OCI-LY1 (cell line): Measurements from ENCODE around the gene ADH1B.
"Not testable (repeated sequence)": the region's sequence is repeated elsewhere in the genome, so short reads cannot be mapped to it uniquely, and the experiment has no call there.

ENCODE experiments used
- H2AFZ ChIP-seq: fragments of 200-600 bp; sonication (generic), shearing (Covaris generic); 2 replicates; pipeline ENCODE4 v1.6.0; 2014; ENCODE audit warnings: antibody characterized with exemption, mild to moderate bottlenecking, low read length
- H3F3A ChIP-seq: fragments of 200-600 bp; sonication (generic), shearing (Covaris generic); 2 replicates; pipeline ENCODE4 v1.6.0; 2014; ENCODE audit warnings: mild to moderate bottlenecking, antibody characterized with exemption, low read length, moderate library complexity; ENCODE audit not compliant: insufficient read depth
- H3K27ac ChIP-seq: fragments of 200-600 bp; sonication (generic); 2 replicates; pipeline ENCODE4 v1.5.1; 2014; ENCODE audit warnings: low read length, mixed run types, mild to moderate bottlenecking, low read depth; ENCODE audit not compliant: poor library complexity, severe bottlenecking
- H3K27me3 ChIP-seq: fragments of 200-600 bp; sonication (generic); 2 replicates; pipeline ENCODE4 v1.6.0; 2014; ENCODE audit warnings: antibody characterized with exemption, mild to moderate bottlenecking, low read length, moderate library complexity; ENCODE audit not compliant: insufficient read depth
- H3K36me3 ChIP-seq: fragments of 200-600 bp; sonication (generic); 2 replicates; pipeline ENCODE4 v1.6.1; 2014; ENCODE audit warnings: mild to moderate bottlenecking, antibody characterized with exemption, low read length, moderate library complexity, mixed read lengths; ENCODE audit not compliant: insufficient read depth
- H3K4me1 ChIP-seq: fragments of 200-600 bp; sonication (generic); 2 replicates; pipeline ENCODE4 v1.5.1; 2014; ENCODE audit warnings: mild to moderate bottlenecking, low read length, moderate library complexity; ENCODE audit not compliant: insufficient read depth, severe bottlenecking
- H3K4me2 ChIP-seq: fragments of 200-600 bp; sonication (generic), shearing (Covaris generic); 2 replicates; pipeline ENCODE4 v1.6.1; 2014; ENCODE audit warnings: low read length
- H3K4me3 ChIP-seq: fragments of 200-600 bp; sonication (generic); 2 replicates; pipeline ENCODE4 v1.5.1; 2014; ENCODE audit warnings: low read length, low read depth, mild to moderate bottlenecking, mixed read lengths; ENCODE audit not compliant: poor library complexity, severe bottlenecking
- H3K79me2 ChIP-seq: fragments of 200-600 bp; shearing (Covaris generic); 2 replicates; pipeline ENCODE4 v1.6.1; 2016; ENCODE audit warnings: mixed run types, low read length, mixed read lengths; ENCODE audit not compliant: insufficient read depth
- H3K9ac ChIP-seq: fragments of 200-600 bp; sonication (generic), shearing (Covaris generic); 2 replicates; pipeline ENCODE4 v1.6.1; 2014; ENCODE audit warnings: mild to moderate bottlenecking, low read length, mixed read lengths
- H3K9me2 ChIP-seq: fragments of 200-600 bp; sonication (generic), shearing (Covaris generic); 2 replicates; pipeline ENCODE4 v1.6.1; 2014; ENCODE audit warnings: low read depth, mild to moderate bottlenecking, low read length, mixed read lengths
- H3K9me3 ChIP-seq: fragments of 200-600 bp; shearing (Covaris generic); 2 replicates; pipeline ENCODE4 v1.6.1; 2014; ENCODE audit warnings: low read length, mixed read lengths
- H4K20me1 ChIP-seq: fragments of 200-600 bp; sonication (generic), shearing (Covaris generic); 2 replicates; pipeline ENCODE4 v1.6.0; 2016; ENCODE audit warnings: mild to moderate bottlenecking, low read length; ENCODE audit not compliant: insufficient read depth
- CTCF ChIP-seq: fragments of 200-600 bp; sonication (generic), shearing (Covaris generic); IDR thresholded peaks from 2 replicates; pipeline ENCODE4 v1.5.1; 2017; ENCODE audit warnings: mild to moderate bottlenecking, antibody characterized with exemption, low read length, moderate library complexity, mixed read lengths
- EZH2 ChIP-seq: fragments of 200-600 bp; sonication (generic), shearing (Covaris generic); IDR thresholded peaks from 2 replicates; pipeline ENCODE4 v1.8.0; 2017; ENCODE audit warnings: borderline replicate concordance, mixed run types, mild to moderate bottlenecking, antibody characterized with exemption, low read length, moderate library complexity, mixed read lengths

ADH1B gene

GRCh38 chr4:99321241-99322191, at the start of gene ADH1B:
Gene ADH1B (minus strand): TSS chr4:99321401. CDS start chr4:99321331, 70 bp downstream.
- Histone ChIP-seq H3K4me1 (no peaks in the 10 kb centered on the region), H3K4me2 (no peak within 1 kb of the TSS), H3K9ac (no peak within 1 kb of the TSS), H3F3A (no peaks in the 10 kb centered on the region), H3K9me2 (no peaks in the 10 kb centered on the region), H3K9me3 (no peaks in the 10 kb centered on the region), H4K20me1 (no peaks in the 10 kb centered on the region), H3K36me3 (no peaks in the 10 kb centered on the region), H3K27me3 (no peaks in the 10 kb centered on the region), H2AFZ (no peak within 1 kb of the TSS), H3K79me2 (no peaks in the 10 kb centered on the region), H3K4me3 (no peak within 1 kb of the TSS), H3K27ac (no peak within 1 kb of the TSS)
- TF ChIP-seq EZH2 (no peak), CTCF (no peak)

GRCh38 chr4:99367817-99368216, 46.6 kb upstream of the ADH1B start:
- H3K9me3 ChIP-seq, H3F3A ChIP-seq, H4K20me1 ChIP-seq, H3K9me2 ChIP-seq, H3K27ac ChIP-seq, H3K9ac ChIP-seq, H3K79me2 ChIP-seq, H3K36me3 ChIP-seq, H3K4me2 ChIP-seq, H2AFZ ChIP-seq, H3K4me1 ChIP-seq, H3K27me3 ChIP-seq, H3K4me3 ChIP-seq: not testable (repeated sequence)

GRCh38 chr4:99366491-99366890, 45.3 kb upstream of the ADH1B start:
- H3K36me3 ChIP-seq, result no peaks in the 10 kb centered on the region
- no peak overlapping the region for H3K27ac ChIP-seq
- no peaks in the 10 kb centered on the region for H3K4me1 ChIP-seq
- TF ChIP-seq EZH2 (no peak), CTCF (no peak)
- H3K9me2 ChIP-seq, result no peaks in the 10 kb centered on the region
- no peak overlapping the region for H2AFZ ChIP-seq
- H3K79me2 ChIP-seq, result no peaks in the 10 kb centered on the region
- no peak overlapping the region for H3K4me3 ChIP-seq
- no peaks in the 10 kb centered on the region for H3K27me3 ChIP-seq
- H3K9me3 ChIP-seq, result no peaks in the 10 kb centered on the region
- H3K4me2 ChIP-seq, result no peak overlapping the region
- no peak overlapping the region for H3K9ac ChIP-seq
- no peaks in the 10 kb centered on the region for H4K20me1 ChIP-seq
- no peaks in the 10 kb centered on the region for H3F3A ChIP-seq

GRCh38 chr4:99362768-99363167, 41.6 kb upstream of the ADH1B start:
- H3K36me3 ChIP-seq, result no peaks in the 10 kb centered on the region
- no peaks in the 10 kb centered on the region for H3K79me2 ChIP-seq
- no peak overlapping the region for H3K27ac ChIP-seq
- H3F3A ChIP-seq, result no peaks in the 10 kb centered on the region
- H3K4me2 ChIP-seq, result no peak overlapping the region
- H3K9me2 ChIP-seq, result no peaks in the 10 kb centered on the region
- no peaks in the 10 kb centered on the region for H4K20me1 ChIP-seq
- H3K4me3 ChIP-seq, result no peak overlapping the region
- H2AFZ ChIP-seq, result no peak overlapping the region
- no peaks in the 10 kb centered on the region for H3K9me3 ChIP-seq
- H3K27me3 ChIP-seq, result no peaks in the 10 kb centered on the region
- TF ChIP-seq CTCF (no peak), EZH2 (no peak)
- H3K9ac ChIP-seq, result no peak overlapping the region
- no peaks in the 10 kb centered on the region for H3K4me1 ChIP-seq
